ENCODE data around the gene NUDT22.

Gene NUDT22

GRCh38 chr11:64226507-64227051 is 505 bp downstream of the NUDT22 start:
- in situ Hi-C loops (cut with HindIII; ENCODE audit: low sequenced_read_pairs): no loop called here

DNA sequence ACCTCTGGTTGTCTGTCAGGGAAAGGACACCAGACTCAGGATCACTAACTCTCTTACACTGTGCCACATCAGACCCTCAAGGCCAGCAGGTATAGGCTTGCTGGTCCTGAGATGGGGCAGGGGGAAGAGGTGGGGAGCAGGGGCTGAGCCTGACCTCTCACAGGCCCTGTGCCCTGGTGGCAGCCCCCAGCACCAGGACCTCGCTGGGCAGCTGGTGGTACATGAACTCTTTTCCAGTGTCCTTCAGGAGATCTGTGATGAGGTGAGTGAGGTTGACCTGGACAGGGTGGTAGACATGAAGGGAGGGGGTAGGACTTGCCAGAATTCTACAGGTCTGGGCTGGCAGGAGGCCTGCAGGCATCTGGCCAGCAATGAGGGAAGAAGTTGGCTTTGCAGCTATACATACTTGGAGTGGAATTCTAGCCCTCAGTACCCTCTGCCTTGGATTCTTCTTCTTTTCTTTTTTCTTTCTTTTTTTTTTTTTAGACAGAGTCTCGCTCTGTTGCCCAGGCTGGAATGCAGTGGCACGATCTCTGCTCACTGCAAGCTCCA is 1.4 kb downstream of the NUDT22 start:
- in situ Hi-C loops (cut with HindIII; ENCODE audit: low sequenced_read_pairs): no loop called here

DNA sequence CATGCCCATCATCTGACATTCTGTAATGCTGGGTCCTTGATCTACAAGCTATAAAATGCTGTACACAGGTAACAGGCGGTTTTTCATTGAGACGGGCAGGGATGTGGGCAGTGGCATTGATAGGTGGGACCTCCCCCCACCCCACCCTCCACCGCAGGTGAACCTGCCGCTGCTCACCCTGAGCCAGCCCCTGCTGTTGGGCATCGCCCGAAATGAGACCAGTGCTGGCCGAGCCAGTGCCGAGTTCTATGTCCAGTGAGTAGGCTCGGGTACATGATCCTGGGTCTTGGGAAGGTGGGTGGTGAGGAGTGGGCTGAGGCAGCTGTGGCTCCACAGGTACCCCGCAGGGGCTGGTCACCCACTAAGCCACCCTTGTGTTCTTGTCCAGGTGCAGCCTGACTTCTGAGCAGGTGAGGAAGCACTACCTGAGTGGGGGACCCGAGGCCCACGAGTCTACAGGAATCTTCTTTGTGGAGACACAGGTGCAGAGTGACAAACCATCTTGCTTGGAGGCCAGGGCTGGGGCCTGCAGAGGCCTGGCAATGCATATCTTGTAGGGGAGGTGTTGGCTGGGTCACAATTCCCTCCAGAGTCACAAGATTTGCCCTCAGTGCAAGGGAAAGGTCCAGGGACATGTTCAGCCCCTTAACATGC is 3.1 kb downstream of the NUDT22 start:
- in situ Hi-C loops (cut with HindIII; ENCODE audit: low sequenced_read_pairs): no loop called here

GRCh38 chr11:64229744-64230170 is 3.7 kb downstream of the NUDT22 start:
- in situ Hi-C loops (cut with HindIII; ENCODE audit: low sequenced_read_pairs): no loop called here

DNA sequence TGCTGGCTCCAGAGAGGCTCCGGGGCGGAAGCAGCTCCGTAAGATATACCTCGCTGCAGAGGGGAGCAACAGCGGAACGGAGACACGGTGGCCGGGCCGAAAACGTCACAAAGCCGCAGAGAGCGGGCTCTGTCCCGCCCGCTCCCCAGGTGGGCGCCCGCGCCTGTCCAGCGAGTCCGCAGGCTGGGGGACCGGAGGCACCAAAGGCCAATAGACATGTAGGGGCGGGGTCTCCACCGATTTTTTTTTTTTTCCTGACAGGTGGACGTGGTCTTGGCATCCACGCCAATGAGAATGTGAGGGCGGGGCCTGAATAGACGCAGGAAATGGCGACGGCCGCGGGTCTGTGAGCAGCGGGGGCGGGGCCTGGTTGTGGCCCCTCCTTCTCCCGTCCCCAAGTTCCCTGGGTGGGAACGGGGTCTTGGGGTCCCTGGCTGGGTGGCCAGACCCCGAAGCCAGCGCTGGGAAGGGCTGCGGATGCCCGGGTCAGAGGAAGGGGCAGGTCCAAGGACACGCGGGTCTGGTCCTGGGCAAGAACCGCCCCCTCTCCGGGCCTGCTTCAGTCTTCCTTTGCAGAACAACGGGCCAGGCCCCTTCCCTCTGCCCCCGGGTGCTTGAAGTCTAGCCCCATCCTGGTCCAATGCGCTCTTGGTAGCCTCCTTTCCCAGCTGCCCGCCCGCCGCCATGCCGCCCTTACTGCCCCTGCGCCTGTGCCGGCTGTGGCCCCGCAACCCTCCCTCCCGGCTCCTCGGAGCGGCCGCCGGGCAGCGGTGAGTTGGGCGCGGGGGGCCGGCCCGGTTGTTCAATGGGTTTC is 4.3 kb downstream of the NUDT22 start, which contains the start of gene DNAJC4:
DNAJC4 (plus strand) TSS at position 378 of the 814 bp plus-strand sequence; CDS start at position 685, 307 bp downstream.
- in situ Hi-C loops (cut with HindIII; ENCODE audit: low sequenced_read_pairs): no loop called here

- in situ Hi-C loops (cut with HindIII; ENCODE audit: low sequenced_read_pairs): no loop called here
These were observed 4.9 kb downstream of the NUDT22 start for GRCh38 chr11:64230985-64231365.

- in situ Hi-C loops (cut with HindIII; ENCODE audit: low sequenced_read_pairs): no loop called here
These were observed 5.5 kb downstream of the NUDT22 start for GRCh38 chr11:64231546-64231945.

GRCh38 chr11:64232182-64232966 is 6.3 kb downstream of the NUDT22 start:
- in situ Hi-C loops (cut with HindIII; ENCODE audit: low sequenced_read_pairs): no loop called here

DNA sequence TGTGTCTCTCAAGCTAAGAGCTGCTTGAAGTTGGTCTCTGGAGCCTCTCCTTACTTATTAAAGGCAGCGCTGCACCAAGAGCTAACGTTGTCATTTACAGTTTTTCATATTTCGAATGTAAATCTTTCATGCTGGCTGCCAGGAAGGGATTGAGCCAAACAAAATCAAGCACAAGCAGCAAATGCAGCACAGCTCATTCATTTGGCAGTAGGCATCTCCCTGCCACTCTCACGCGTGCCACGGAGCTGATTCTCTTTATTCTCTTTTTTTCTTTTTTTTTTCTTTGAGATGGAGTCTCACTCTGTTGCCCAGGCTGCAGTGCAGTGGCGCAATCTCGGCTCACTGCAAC is 6.9 kb downstream of the NUDT22 start:
- in situ Hi-C loops (cut with HindIII; ENCODE audit: low sequenced_read_pairs): no loop called here

GRCh38 chr11:64233913-64234586 is 8.0 kb downstream of the NUDT22 start, which contains the start of gene VEGFB:
VEGFB (plus strand) TSS chr11:64234584; CDS start chr11:64234834, 250 bp downstream.
- in situ Hi-C loops (cut with HindIII; ENCODE audit: low sequenced_read_pairs): no loop called here

- in situ Hi-C loops (cut with HindIII; ENCODE audit: low sequenced_read_pairs): no loop called here
These were observed 8.7 kb downstream of the NUDT22 start for GRCh38 chr11:64234647-64235379.

DNA sequence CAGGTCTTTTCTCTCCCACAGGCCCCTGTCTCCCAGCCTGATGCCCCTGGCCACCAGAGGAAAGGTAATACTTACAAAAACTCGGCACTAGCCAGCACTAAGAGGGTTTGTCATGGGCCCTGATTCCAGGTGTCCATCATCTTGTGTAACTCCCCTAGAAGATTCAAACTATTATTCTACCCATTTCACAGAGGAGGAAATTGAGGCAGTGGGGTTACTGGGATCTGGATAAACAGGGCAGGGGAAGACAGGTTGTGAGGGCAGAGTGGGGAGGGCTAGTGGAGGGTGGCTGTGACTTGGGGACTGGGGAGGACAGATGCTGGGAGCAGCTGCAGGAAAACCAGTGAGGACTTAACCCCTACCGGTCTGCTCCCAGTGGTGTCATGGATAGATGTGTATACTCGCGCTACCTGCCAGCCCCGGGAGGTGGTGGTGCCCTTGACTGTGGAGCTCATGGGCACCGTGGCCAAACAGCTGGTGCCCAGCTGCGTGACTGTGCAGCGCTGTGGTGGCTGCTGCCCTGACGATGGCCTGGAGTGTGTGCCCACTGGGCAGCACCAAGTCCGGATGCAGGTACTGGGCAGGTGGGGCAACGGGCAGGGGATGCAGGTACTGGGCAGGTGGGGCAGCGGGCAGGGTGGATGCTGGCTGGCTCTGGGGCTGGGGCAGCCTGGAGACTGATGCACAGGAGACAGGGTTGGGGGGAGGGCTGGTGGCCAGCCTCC is 9.5 kb downstream of the NUDT22 start:
- in situ Hi-C loops (cut with HindIII; ENCODE audit: low sequenced_read_pairs): no loop called here

- in situ Hi-C loops (cut with HindIII; ENCODE audit: low sequenced_read_pairs): no loop called here
These were observed 11.4 kb downstream of the NUDT22 start for GRCh38 chr11:64237484-64237951.

GRCh38 chr11:64238076-64238475 is 12.0 kb downstream of the NUDT22 start:
- in situ Hi-C loops (cut with HindIII; ENCODE audit: low sequenced_read_pairs): no loop called here

DNA sequence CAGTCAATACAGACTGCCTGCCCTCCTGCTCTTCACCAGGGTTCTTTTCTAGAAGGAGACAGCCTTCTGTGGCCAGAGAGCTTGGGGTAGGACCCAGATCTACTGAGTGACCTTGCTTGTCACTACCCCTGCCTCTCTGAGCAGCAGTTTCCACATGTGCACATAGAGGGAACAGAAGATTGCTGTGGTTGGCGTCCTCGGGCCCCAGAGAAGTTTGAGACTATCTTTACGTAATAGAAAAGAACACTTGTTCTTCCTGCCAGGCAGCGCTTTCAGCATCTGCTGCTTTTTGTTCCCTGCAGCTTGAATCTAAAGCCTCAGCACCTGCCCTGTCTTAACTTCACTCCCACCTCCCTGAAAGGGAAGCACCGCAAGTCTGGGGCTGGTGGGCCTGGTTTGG is 12.9 kb downstream of the NUDT22 start:
- in situ Hi-C loops (cut with HindIII; ENCODE audit: low sequenced_read_pairs): no loop called here

- in situ Hi-C loops (cut with HindIII; ENCODE audit: low sequenced_read_pairs): no loop called here
These were observed 13.8 kb downstream of the NUDT22 start for GRCh38 chr11:64239662-64240434.

- in situ Hi-C loops (cut with HindIII; ENCODE audit: low sequenced_read_pairs): no loop called here
These were observed 14.6 kb downstream of the NUDT22 start, which contains the start of gene FKBP2 for GRCh38 chr11:64240435-64241240. FKBP2 (plus strand) TSS chr11:64241095; CDS start chr11:64242388, 1,293 bp downstream.
